ENCODE measurements around the gene SAPCD1. TPM values are rescaled to one million over a fixed set of nuclear protein-coding genes. Genes with fewer than 3 reads are reported as not detected.

Gene SAPCD1
- total and polyA plus RNA-seq, 2 experiments from 2014 or later, result 2.1 to 11.6 TPM

- Histone ChIP-seq H3K36me3 (no peaks in the 10 kb centered on the region), H3K27me3 (no peaks in the 10 kb centered on the region), H3K4me1 (ENCODE audit: low read depth) (peaks cover 22% of the 10 kb centered on the region), H3K9me3 (ENCODE audit: low read depth) (no peaks in the 10 kb centered on the region), H3K4me3 (no peak overlapping the region), H3K27ac (peak overlapping the region; percentile 91)
- DNase-seq (ENCODE audit: low read depth in 1 of 2, low spot score in 1 of 2), result no peak
- no peak for TF ChIP-seq CTCF (IDR thresholded peaks at IDR 0.05; ENCODE audit: low read depth, low read length)
Observed at GRCh38 chr6:31778193-31778592, 15.7 kb downstream of the SAPCD1 start.

GRCh38 chr6:31778999-31779885 is 16.8 kb downstream of the SAPCD1 start:
- H3K36me3 ChIP-seq, result no peaks in the 10 kb centered on the region
- no peaks in the 10 kb centered on the region for H3K9me3 ChIP-seq (ENCODE audit: low read depth)
- H3K27ac ChIP-seq, result peak overlapping the region; percentile 91

GRCh38 chr6:31779908-31780307 is 17.5 kb downstream of the SAPCD1 start:
- no peaks in the 10 kb centered on the region for H3K9me3 ChIP-seq (ENCODE audit: low read depth)
- H3K27ac ChIP-seq, result no peak overlapping the region
- H3K4me3 ChIP-seq, result no peak overlapping the region
- no peaks in the 10 kb centered on the region for H3K36me3 ChIP-seq
- peaks cover 22% of the 10 kb centered on the region for H3K4me1 ChIP-seq (ENCODE audit: low read depth)
- no peaks in the 10 kb centered on the region for H3K27me3 ChIP-seq
- no peak for DNase-seq (ENCODE audit: low read depth in 1 of 2, low spot score in 1 of 2)
- TF ChIP-seq CTCF (IDR thresholded peaks at IDR 0.05; ENCODE audit: low read depth, low read length), result no peak

More at GRCh38 chr6:31778999-31779885, 16.8 kb downstream of the SAPCD1 start:
- Histone ChIP-seq H3K4me1 (ENCODE audit: low read depth) (peaks cover 22% of the 10 kb centered on the region), H3K4me3 (no peak overlapping the region), H3K27me3 (no peaks in the 10 kb centered on the region)
- DNase-seq (ENCODE audit: low read depth in 1 of 2, low spot score in 1 of 2), result no peak
- no peak for TF ChIP-seq CTCF (IDR thresholded peaks at IDR 0.05; ENCODE audit: low read depth, low read length)

- no peak for TF ChIP-seq CTCF (IDR thresholded peaks at IDR 0.05; ENCODE audit: low read depth, low read length)
- no peak for DNase-seq (ENCODE audit: low read depth in 1 of 2, low spot score in 1 of 2)
- Histone ChIP-seq H3K27me3 (no peaks in the 10 kb centered on the region), H3K4me3 (no peak overlapping the region), H3K4me1 (ENCODE audit: low read depth) (peaks cover 22% of the 10 kb centered on the region), H3K36me3 (no peaks in the 10 kb centered on the region), H3K27ac (no peak overlapping the region), H3K9me3 (ENCODE audit: low read depth) (no peaks in the 10 kb centered on the region)
Observed at GRCh38 chr6:31780507-31781243, 18.2 kb downstream of the SAPCD1 start.

GRCh38 chr6:31781244-31782125 is 19.0 kb downstream of the SAPCD1 start:
- Histone ChIP-seq H3K27me3 (no peaks in the 10 kb centered on the region), H3K4me1 (ENCODE audit: low read depth) (peaks cover 16% of the 10 kb centered on the region), H3K36me3 (no peaks in the 10 kb centered on the region), H3K27ac (no peak overlapping the region), H3K4me3 (no peak overlapping the region), H3K9me3 (ENCODE audit: low read depth) (no peaks in the 10 kb centered on the region)
- DNase-seq (ENCODE audit: low read depth in 1 of 2, low spot score in 1 of 2), result no peak
- TF ChIP-seq CTCF (IDR thresholded peaks at IDR 0.05; ENCODE audit: low read depth, low read length), result no peak
